Measurements from ENCODE around the gene CCDC136.

CCDC136 gene

GRCh38 chr7:128747327-128748079, 44.3 kb upstream of the CCDC136 start:
- TF ChIP-seq, protein P1, sequence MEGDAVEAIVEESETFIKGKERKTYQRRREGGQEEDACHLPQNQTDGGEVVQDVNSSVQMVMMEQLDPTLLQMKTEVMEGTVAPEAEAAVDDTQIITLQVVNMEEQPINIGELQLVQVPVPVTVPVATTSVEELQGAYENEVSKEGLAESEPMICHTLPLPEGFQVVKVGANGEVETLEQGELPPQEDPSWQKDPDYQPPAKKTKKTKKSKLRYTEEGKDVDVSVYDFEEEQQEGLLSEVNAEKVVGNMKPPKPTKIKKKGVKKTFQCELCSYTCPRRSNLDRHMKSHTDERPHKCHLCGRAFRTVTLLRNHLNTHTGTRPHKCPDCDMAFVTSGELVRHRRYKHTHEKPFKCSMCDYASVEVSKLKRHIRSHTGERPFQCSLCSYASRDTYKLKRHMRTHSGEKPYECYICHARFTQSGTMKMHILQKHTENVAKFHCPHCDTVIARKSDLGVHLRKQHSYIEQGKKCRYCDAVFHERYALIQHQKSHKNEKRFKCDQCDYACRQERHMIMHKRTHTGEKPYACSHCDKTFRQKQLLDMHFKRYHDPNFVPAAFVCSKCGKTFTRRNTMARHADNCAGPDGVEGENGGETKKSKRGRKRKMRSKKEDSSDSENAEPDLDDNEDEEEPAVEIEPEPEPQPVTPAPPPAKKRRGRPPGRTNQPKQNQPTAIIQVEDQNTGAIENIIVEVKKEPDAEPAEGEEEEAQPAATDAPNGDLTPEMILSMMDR (IDR thresholded peaks at IDR 0.05; ENCODE audit: unreplicated experiment in 3 of 3), result no peak
- Mint-ChIP-seq H3K27ac (peak overlapping the region in 1 of 3 experiments; percentile 63), H3K9me3 (no peaks in the 10 kb centered on the region), H3K4me3 (no peak overlapping the region), H3K36me3 (ENCODE audit: low read depth) (peaks cover 50% of the 10 kb centered on the region), H3K4me1 (peaks cover 6% of the 10 kb centered on the region), H3K27me3 (ENCODE audit: low read depth) (no peaks in the 10 kb centered on the region)

DNA sequence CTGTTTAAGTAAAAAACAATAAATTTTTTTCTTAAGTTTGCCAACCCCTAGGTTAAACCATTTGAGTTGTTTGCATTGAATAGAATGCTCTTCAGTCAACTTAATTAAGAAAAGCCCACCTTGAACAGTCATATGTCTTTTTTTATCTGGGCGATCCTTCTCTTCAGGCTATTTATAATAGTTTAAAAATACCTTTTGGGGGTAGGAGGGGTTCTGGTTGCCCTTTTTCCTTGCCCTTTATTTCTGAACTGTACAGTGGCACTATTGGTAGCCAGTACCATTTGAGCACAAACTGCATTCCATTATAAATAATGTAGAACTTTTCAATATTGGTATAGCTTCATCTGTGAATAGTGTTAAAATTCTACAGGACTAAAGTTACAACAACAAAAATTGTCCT, 39.5 kb upstream of the CCDC136 start:
- Mint-ChIP-seq H3K4me3 (no peak overlapping the region), H3K4me1 (peaks cover 31% of the 10 kb centered on the region), H3K9me3 (no peaks in the 10 kb centered on the region), H3K36me3 (ENCODE audit: low read depth) (peaks cover 69% of the 10 kb centered on the region), H3K27me3 (ENCODE audit: low read depth) (no peaks in the 10 kb centered on the region), H3K27ac (no peak overlapping the region)
- TF ChIP-seq, protein P1 (IDR thresholded peaks at IDR 0.05; ENCODE audit: unreplicated experiment in 3 of 3), result no peak

- TF ChIP-seq, protein P1 (IDR thresholded peaks at IDR 0.05; ENCODE audit: unreplicated experiment in 3 of 3), result no peak
These were observed 36.5 kb upstream of the CCDC136 start for GRCh38 chr7:128755075-128755818.

DNA sequence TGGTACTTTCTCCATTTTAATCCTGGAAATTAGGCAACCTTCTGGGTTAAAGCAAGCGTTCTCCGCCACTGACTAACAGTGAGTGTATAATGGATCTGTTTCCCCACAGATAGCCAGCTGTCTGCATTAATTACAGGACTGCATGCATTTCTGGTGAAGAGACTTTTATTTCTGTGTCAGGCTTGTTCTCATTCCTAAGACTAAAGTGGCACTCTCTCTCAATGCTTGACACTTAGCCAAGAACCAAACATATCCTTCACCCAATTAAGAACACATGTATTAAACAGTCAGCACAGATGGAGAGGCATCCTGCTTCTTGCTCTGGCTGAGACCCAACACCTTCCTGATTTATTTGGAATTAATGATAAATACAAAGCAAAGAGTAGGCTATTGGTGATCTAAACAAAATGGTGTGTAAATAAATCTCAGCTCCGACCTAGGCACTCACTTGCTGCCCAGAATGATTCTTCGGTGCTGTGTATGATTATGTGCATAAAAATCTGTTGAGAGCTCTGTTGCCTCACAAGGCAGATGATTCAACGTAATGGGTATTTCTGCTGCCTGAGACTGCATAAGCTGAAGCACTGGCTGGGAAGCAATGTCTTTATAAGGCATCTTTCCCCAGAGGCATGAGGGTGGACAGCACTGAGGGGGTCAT, 35.8 kb upstream of the CCDC136 start:
- Mint-ChIP-seq H3K36me3 (ENCODE audit: low read depth) (peaks cover 64% of the 10 kb centered on the region), H3K4me3 (peak overlapping the region in 1 of 3 experiments; percentile 21), H3K4me1 (peaks cover 34% of the 10 kb centered on the region), H3K9me3 (no peaks in the 10 kb centered on the region), H3K27ac (peak overlapping the region; percentile 21 to 69 (median 61)), H3K27me3 (ENCODE audit: low read depth) (no peaks in the 10 kb centered on the region)
- TF ChIP-seq, protein P1 (IDR thresholded peaks at IDR 0.05; ENCODE audit: unreplicated experiment in 3 of 3), result no peak

More at GRCh38 chr7:128755075-128755818, 36.5 kb upstream of the CCDC136 start:
- H3K27ac Mint-ChIP-seq, result peak overlapping the region; percentile 61 to 69 (median 61)
- peaks cover 65% of the 10 kb centered on the region for H3K36me3 Mint-ChIP-seq (ENCODE audit: low read depth)
- peaks cover 34% of the 10 kb centered on the region for H3K4me1 Mint-ChIP-seq
- H3K27me3 Mint-ChIP-seq (ENCODE audit: low read depth), result no peaks in the 10 kb centered on the region
- no peaks in the 10 kb centered on the region for H3K9me3 Mint-ChIP-seq
- peak overlapping the region in 1 of 3 experiments; percentile 41 for H3K4me3 Mint-ChIP-seq

DNA sequence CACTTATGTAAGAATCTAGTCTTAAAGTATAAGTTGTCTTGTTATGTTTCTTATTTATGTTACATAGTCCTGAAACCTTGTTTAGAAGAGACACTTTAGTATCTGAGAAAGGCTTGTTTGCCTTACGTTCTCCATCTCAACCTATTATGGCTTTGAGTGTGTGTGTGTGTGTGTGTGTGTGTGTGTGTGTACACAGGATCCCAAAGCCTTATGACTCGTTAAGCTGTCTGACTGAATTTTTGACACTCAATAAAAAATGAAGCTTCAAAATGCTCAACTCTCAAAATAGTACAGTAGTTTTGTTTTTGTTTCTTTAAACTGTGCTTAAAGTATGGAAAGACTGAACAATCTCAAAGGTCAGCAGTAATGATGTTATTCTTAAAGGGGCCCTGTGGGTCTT, 34.6 kb upstream of the CCDC136 start:
- H3K27me3 Mint-ChIP-seq (ENCODE audit: low read depth), result no peaks in the 10 kb centered on the region
- TF ChIP-seq, protein P1 (IDR thresholded peaks at IDR 0.05; ENCODE audit: unreplicated experiment in 3 of 3), result no peak
- H3K27ac Mint-ChIP-seq, result peak overlapping the region in 1 of 3 experiments; percentile 86
- H3K4me1 Mint-ChIP-seq, result peaks cover 34% of the 10 kb centered on the region
- no peaks in the 10 kb centered on the region for H3K9me3 Mint-ChIP-seq
- peaks cover 76% of the 10 kb centered on the region for H3K36me3 Mint-ChIP-seq (ENCODE audit: low read depth)
- no peak overlapping the region for H3K4me3 Mint-ChIP-seq

Data from nephron (organoid).